IPS DF 6.9 (cell line): ENCODE data around the gene TMOD1.

ENCODE experiments used
- DNase-seq: peaks from one replicate; pipeline ENCODE4 v3.0.0-alpha.2; 2013; ENCODE audit warnings: low read depth, low spot score
- H3K27ac ChIP-seq: one replicate; pipeline ENCODE4 v1.5.1; 2013; ENCODE audit warnings: low read length, control low read depth
- H3K27me3 ChIP-seq: 2 replicates; pipeline ENCODE4 v1.6.1; 2013; ENCODE audit warnings: mild to moderate bottlenecking, low read length; ENCODE audit not compliant: control insufficient read depth, insufficient read depth
- H3K36me3 ChIP-seq: 2 replicates; pipeline ENCODE4 v1.6.1; 2013; ENCODE audit warnings: low read length; ENCODE audit not compliant: control insufficient read depth, insufficient read depth
- H3K4me1 ChIP-seq: 2 replicates; pipeline ENCODE4 v1.6.1; 2013; ENCODE audit warnings: low read length; ENCODE audit not compliant: control insufficient read depth, insufficient read depth
- H3K4me3 ChIP-seq: 2 replicates; pipeline ENCODE4 v1.5.1; 2013; ENCODE audit warnings: mild to moderate bottlenecking, low read length
- H3K9me3 ChIP-seq: 2 replicates; pipeline ENCODE4 v1.6.1; 2013; ENCODE audit warnings: low read length, inconsistent platforms; ENCODE audit not compliant: control insufficient read depth, insufficient read depth
- WGBS: extraction: QIAGEN DNeasy Blood & Tissue Kit; methylation state at CpG from one replicate; pipeline ENCODE4 v1.1.7; 2013; ENCODE audit warnings: mixed read lengths, missing lambda C conversion rate; ENCODE audit not compliant: insufficient read length, insufficient coverage; 5-methylcytosine and 5-hydroxymethylcytosine counted together

TMOD1 gene

DNA sequence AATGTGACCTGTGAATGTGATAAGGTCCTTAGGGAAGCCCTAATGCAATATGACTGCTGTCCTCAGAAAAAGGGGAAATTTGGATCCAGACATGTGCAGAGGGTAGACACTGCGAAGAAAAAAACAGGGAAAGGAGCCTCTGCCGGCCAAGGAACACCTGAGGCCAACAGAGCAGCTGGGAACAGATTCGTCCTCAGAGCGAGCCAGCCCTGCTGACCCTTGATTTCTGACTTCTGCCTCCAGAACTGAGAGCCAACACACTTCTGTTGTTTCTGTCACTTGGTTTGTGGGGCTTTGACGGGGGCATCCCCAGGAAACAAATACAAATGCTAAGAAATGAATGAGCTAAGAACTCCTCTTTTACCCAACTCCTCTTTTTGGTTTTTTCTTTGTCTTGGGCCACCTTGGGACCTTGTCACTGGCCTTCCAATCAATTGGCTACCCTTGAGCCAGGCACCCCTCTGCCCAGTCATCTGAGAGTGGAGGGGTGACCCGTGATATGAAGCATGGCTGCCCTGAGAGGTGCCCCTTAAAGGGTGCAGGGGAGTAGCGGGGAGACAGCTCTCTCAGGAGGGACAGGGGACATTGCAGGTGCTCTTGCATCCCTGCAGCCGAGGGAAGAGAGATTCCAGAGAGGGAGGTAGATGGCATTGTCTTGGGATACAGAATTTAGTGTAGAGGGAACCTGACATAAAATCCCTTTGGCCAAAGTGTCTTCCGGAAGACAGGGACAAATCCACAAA, 16.9 kb downstream of the TMOD1 start:
- no CpG with 5 or more reads among the region's 9 CpGs for WGBS
- no peaks in the 10 kb centered on the region for H3K4me1 ChIP-seq
- H3K27ac ChIP-seq, result no peak overlapping the region
- no peak overlapping the region for H3K4me3 ChIP-seq
- H3K9me3 ChIP-seq, result no peaks in the 10 kb centered on the region
- H3K27me3 ChIP-seq, result no peaks in the 10 kb centered on the region
- no peak for DNase-seq
- H3K36me3 ChIP-seq, result no peaks in the 10 kb centered on the region

DNA sequence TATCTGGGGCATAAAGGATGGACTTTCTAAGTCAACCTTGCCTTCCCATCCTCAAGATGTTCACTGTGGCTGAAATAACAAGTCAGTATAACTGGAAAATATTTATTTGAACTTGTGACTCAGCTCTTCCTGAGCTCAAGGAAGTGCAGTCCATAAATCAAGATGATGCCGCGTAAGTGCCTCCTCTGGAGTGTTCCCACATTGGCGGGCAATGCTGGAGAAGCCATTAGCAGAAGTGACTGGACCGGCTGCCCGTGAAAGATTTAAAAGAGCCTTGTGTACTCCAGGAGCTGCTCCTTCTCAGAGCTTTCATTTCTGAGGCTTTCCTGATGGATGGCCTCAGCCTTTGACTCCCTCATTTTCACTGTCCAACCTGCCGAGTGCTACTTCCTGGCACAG, 17.4 kb downstream of the TMOD1 start:
- no peak for DNase-seq
- Histone ChIP-seq H3K27ac (no peak overlapping the region), H3K4me1 (no peaks in the 10 kb centered on the region), H3K9me3 (no peaks in the 10 kb centered on the region), H3K36me3 (no peaks in the 10 kb centered on the region), H3K27me3 (no peaks in the 10 kb centered on the region), H3K4me3 (no peak overlapping the region)
- WGBS, result no CpG with 5 or more reads among the region's 6 CpGs

DNA sequence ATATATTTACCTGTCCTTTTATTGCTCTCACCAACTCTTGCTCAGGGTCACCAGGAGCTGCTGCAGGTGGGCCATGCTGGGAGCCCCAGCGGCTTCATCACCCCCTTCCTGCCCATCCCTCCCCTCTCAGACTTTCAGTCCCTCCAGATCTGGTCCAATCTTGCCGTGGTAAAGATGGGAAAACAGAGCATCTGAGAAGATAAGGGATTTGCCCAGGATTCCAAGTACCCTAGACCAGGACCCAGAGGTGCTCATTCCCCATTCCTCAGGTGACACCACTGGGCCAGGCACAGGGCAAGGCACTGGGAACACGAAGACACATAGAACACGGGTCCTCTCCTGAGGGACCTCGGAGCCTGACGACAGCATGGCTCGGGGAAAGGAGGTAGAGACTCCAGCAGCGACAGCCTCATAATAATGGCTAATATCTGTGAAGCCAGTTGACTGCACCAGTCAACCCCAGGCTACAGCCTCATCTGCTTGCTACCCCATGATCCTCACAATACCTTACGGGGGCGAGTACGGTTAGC, 18.0 kb downstream of the TMOD1 start:
- Histone ChIP-seq H3K27ac (no peak overlapping the region), H3K4me3 (no peak overlapping the region), H3K9me3 (no peaks in the 10 kb centered on the region), H3K27me3 (no peaks in the 10 kb centered on the region), H3K36me3 (no peaks in the 10 kb centered on the region), H3K4me1 (no peaks in the 10 kb centered on the region)
- no peak for DNase-seq
- no CpG with 5 or more reads among the region's 11 CpGs for WGBS

DNA sequence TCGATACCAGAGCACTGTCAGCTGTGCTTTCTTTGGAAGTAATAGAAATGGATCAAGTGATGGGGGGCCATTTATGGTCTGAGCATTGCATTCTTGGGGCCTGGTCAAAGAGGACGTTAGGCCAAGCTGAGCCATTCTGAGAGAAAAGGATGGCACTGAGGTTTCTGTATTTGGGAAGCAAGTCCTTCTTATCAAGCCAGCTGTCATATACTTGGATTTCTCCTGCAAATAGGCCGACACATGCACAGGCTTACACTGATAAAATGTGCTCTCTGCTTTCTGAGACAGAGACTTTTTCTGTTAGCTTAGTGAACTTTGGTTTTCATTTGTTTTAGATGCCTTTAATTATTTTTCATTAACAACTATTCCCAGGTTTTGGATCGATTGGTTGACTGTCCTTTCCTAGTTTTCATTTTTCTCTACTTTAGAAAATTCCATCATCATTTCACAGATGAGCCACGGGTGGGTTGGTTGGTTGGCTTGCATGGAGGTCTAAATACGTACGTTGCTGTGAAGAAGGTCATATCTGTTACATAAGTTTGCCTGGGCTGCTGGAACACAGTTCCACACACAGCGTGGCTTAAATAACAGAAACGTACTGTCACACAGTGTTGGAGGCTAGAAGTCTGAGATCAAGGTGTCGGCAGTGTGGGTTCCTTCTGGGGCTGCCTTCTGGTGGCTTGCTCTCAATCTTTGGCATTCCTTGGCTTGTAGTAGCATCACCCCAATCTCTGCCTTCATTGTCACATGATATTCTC, 20.3 kb downstream of the TMOD1 start:
- Histone ChIP-seq H3K27ac (no peak overlapping the region), H3K27me3 (no peaks in the 10 kb centered on the region), H3K4me3 (no peak overlapping the region), H3K4me1 (no peaks in the 10 kb centered on the region), H3K9me3 (no peaks in the 10 kb centered on the region), H3K36me3 (no peaks in the 10 kb centered on the region)
- no CpG with 5 or more reads among the region's 10 CpGs for WGBS
- DNase-seq, result no peak

DNA sequence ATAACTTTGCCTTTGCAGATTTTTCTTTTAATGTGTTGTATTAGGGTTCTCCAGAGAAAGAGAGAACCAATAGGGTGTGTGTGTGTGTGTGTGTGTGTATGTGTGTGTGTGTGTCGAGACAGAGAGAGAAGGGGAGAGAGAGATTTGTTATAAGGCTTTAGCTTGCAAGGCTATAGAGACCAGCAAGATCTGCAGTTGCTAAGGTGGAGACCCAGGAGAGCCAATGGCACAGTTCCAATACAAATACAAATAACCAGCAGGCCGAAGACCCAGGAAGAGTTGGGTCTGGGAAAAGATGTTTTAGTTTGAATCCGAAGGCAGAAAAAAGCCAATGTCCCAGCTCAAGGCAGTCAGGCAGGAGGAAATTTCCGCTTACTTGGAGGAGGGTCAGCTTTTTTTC, 23.0 kb downstream of the TMOD1 start:
- Histone ChIP-seq H3K9me3 (no peaks in the 10 kb centered on the region), H3K27me3 (no peaks in the 10 kb centered on the region), H3K4me3 (no peak overlapping the region), H3K4me1 (peaks cover 8% of the 10 kb centered on the region; the same call in 1 of the 2 replicates), H3K36me3 (no peaks in the 10 kb centered on the region), H3K27ac (no peak overlapping the region)
- no peak for DNase-seq
- WGBS, result no CpG with 5 or more reads among the region's 4 CpGs

DNA sequence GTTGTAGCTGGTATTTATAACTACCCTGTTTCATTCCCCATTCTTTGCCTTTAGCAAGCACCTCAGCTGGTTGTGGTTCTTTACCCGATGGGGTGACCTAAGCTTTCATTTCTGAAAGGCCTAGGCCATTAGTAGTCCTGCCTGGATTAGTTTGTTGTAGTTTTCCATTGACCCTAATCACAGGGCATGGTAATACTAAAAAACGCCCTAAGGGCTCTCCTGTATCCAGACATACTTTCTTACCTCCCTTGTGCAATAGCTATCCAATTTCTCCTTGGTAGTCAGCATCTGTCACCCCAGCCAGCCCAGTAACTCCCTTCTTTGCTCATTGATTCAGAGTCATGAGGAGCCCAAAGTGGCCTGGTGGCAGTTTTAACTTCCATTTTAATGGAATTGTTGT, 24.0 kb downstream of the TMOD1 start:
- H3K36me3 ChIP-seq, result no peaks in the 10 kb centered on the region
- peaks cover 8% of the 10 kb centered on the region; the same call in 1 of the 2 replicates for H3K4me1 ChIP-seq
- H3K9me3 ChIP-seq, result no peaks in the 10 kb centered on the region
- no peaks in the 10 kb centered on the region for H3K27me3 ChIP-seq
- WGBS, result no CpG with 5 or more reads among the region's 2 CpGs
- no peak for DNase-seq
- no peak overlapping the region for H3K4me3 ChIP-seq
- no peak overlapping the region for H3K27ac ChIP-seq

DNA sequence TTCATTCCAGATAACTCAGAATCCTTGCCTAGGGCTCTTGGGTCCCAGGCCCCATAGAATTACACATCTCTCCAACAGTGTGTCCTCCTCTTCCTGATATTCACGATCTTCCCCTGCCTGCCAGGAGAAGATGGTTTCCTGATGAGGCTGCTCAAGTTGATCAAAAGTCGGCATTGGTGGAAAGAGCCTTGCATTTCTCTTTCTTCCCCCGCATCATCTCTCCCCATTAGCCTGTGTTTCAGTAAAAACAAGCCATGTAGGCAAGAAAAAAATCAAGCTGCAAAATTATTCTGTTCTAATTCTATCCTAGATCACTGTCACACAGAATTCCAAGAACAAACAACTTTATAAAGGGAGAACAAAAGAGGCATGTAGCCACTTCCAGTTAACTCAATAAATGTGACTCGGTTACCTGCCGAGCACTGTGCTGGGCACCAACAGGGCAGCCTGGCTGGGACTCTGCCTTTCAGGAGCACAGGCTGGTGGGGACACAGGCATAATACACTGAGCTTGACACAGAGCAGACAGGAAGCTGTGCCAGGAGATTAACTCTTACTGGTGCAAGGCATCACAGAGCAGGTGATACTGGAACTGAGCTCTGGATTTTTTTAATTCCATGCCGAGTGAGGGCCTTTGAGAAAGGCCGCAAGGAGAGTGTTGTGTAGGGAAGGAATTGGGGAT, 25.6 kb downstream of the TMOD1 start:
- peaks cover 8% of the 10 kb centered on the region; the same call in 1 of the 2 replicates for H3K4me1 ChIP-seq
- H3K27me3 ChIP-seq, result no peaks in the 10 kb centered on the region
- WGBS, result no CpG with 5 or more reads among the region's 7 CpGs
- no peak overlapping the region for H3K4me3 ChIP-seq
- DNase-seq, result no peak
- no peaks in the 10 kb centered on the region for H3K36me3 ChIP-seq
- no peaks in the 10 kb centered on the region for H3K9me3 ChIP-seq
- no peak overlapping the region for H3K27ac ChIP-seq

DNA sequence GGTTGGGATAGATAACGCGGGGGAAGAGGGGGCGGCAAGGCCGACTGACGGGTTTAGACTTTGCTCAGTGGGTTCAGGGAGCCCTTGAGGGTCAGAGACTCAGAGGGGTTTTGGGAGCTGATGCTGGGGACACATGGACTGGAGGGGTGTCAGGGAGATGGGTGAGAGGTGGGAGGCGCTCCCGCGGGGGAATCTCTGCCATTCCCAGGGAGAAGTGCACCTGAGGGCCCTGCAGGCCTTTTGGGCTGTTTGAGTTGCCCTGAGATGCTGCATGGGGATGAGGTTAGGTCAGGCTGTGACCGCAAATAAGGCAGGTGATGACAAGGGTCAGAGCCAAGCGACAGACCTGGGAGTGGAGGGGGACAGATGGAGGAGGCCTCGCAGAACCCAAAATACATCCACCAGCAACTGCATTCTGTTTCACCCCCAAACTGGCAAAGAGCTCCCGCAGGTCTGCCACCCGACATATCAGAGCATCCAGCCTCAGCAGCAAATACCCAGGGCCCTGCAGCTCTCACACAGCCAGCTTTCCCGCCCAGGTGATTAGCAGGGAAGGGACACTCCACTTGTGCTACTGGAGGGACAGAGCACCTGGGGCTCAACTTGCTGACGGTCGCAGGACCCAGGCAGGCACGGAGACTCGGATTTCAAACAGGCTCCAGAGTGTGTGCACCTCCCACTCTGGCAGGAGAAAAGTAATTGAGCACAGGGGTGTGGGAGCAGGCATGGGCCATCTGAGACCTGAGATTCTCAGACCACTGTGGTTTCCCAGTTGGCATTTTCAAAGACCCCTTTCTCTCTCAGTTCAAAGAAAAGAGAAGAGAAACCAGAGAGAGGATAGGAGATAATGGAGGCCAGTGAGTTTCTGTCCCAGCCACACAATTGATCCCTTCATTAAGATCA, 26.4 kb downstream of the TMOD1 start:
- Histone ChIP-seq H3K4me3 (no peak overlapping the region), H3K27ac (no peak overlapping the region), H3K27me3 (no peaks in the 10 kb centered on the region), H3K4me1 (peaks cover 8% of the 10 kb centered on the region; the same call in 1 of the 2 replicates), H3K36me3 (no peaks in the 10 kb centered on the region), H3K9me3 (no peaks in the 10 kb centered on the region)
- no peak for DNase-seq
- no CpG with 5 or more reads among the region's 18 CpGs for WGBS

DNA sequence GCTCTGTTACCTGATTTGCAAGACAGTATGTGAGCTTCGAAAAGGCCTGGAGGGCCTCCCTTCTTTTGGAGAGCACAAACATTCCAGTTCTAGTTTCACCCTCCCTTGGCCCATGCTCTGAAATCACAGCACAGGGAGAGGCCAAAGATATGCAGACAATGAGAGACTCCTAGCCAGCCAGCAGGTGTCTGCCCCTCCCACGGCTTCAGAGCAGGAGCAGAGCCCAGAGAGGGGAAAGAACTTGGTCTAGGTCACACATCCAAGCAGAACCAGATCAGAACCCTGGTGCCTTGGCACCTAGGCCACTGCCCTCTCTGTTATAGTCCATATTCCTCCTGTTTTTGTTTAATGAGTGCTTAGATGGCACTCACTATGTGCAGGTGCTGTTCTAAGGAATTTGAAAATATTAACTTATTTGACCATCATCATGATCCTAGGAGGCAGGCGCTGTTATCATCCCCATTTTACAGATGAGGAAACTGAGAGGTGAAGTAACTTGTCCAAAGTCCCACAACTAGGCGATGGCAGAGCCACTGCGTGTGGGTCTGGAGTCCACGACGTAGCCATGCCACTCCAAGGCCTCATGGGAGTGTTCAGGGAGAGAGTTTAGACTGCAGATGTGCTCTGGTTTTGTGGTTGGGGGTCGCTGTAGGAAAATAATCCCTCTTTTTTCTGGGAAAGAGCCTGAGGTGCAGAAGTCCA, 27.2 kb downstream of the TMOD1 start:
- Histone ChIP-seq H3K36me3 (no peaks in the 10 kb centered on the region), H3K4me1 (peaks cover 8% of the 10 kb centered on the region; the same call in 1 of the 2 replicates), H3K27ac (no peak overlapping the region), H3K4me3 (no peak overlapping the region), H3K9me3 (no peaks in the 10 kb centered on the region), H3K27me3 (no peaks in the 10 kb centered on the region)
- DNase-seq, result no peak
- WGBS, result no CpG with 5 or more reads among the region's 8 CpGs
